NOMO-1 treated with dmso at 0.1 percent for 144 hours (cell line): ENCODE measurements around the gene PNMA8A.

Source experiments
- DNase-seq: peaks from one replicate; lab custom pipeline; 2025; ENCODE audit not compliant: unreplicated experiment; lab: John Stamatoyannopoulos, UW

Gene PNMA8A

GRCh38 chr19:46492841-46493235 lies 21.5 kb upstream of the PNMA8A start:
- no peak for DNase-seq

GRCh38 chr19:46491975-46492682 lies 20.8 kb upstream of the PNMA8A start:
- no peak for DNase-seq

DNA sequence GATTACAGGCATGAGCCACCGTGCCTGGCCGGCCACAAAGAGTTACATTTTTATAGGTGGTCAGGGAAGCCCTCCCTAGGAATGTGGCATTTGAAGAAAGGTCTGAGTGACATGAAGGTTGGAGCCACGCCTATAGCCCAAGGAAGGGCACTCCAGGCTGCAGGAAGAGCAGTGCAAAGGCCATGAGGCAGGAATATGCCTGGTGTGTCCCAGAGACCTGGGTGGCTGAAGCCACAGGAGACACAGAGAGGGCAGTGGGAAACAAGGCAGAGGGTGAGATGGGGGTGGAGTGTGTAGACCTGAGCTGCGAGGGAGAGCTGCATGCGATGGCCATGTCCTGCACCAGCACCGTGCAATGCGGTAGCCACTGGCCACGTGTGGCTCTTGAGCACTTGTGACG lies 19.4 kb upstream of the PNMA8A start:
- no peak for DNase-seq

DNA sequence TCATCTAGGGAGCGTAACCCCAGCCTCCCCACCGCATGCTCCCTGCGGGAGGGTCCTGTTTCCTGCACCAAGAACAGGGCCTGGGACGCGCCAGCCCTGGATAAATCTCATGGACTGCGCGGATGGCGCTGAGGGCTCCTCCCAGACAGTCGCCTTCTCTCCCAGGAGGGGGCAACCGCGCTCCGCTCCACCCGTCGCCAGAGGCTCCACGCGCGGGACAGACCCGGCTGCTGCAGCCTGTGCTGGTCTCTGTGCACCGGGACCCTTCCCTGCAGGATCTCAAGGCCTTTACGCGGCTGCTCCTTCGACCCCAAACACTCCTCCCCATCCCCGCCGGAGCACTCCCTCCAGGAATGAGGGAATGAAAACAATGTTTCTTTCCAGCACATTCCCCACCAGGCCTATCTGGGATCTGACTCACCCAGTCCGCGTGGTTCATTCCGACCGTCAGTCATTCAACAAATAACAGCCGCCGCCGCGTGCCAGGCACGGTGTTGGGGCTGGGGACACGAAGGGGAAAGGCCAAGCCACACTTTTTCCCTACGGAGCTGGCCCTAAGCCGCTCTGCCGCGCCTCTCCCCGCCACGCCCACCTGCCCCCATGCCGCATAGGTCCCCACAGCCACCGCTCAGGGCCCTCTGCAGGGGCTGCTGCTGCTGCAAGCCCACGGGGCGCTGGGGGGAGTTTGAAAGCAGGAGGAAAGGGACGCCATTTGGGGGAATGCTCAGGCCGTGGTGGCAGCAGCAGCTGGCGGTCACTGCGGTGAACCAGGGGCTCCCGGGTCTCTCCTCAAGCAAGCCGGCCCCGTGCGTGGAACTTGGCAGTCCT lies 18.3 kb upstream of the PNMA8A start:
- no peak for DNase-seq

DNA sequence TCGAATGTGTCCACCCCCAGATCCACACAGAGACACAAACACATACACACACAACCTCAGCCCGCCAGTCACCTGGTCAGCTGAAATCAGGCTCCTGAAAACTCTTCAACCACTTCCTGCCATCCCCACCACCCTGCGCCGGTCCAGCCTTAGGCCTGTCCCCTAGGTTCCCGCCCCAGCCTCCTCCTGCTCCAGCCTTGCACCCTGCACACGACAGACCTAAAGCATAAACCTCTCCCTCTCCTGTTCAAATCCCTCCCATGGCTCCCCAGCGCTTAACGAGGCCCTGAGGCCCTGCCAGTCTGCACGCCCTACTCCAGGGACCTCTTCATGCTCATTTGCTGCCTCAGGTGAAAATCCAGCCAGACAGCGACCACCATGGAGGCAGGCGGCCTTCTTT lies 17.2 kb upstream of the PNMA8A start:
- no peak for DNase-seq

- peak; percentile 45 for DNase-seq
These were observed 16.6 kb upstream of the PNMA8A start for GRCh38 chr19:46487802-46488445.

DNA sequence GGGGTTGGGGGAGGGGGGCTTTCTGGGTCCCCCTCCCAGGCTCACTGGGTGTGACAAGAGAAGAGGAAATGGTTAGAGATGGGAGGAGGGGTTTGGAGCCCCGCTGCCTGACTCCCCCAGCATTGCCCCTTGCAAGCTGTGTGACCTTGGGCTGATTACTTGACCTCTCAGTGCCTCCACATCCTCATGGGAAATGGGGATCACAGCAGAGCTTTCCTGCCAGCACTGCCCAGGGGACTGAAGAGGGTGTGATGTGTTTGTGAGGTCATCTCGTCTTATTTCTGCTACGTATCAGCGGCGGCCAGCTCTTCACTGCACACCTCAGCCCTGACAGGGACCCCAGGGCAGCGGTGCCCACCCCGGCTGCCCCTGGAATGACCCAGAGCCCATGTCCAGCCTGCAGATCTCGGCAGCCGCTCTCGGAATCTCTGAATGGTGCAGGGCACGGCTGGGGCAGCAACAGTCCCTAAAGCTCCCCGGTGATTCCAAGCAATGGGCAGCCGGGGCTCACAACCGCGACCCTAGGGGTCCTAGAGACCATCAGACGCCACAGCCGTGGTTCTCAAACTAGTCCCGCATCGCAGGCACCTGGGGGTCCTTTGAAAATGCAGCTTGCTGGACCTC lies 15.9 kb upstream of the PNMA8A start:
- no peak for DNase-seq

GRCh38 chr19:46486358-46486757 lies 15.0 kb upstream of the PNMA8A start:
- DNase-seq, result no peak

DNA sequence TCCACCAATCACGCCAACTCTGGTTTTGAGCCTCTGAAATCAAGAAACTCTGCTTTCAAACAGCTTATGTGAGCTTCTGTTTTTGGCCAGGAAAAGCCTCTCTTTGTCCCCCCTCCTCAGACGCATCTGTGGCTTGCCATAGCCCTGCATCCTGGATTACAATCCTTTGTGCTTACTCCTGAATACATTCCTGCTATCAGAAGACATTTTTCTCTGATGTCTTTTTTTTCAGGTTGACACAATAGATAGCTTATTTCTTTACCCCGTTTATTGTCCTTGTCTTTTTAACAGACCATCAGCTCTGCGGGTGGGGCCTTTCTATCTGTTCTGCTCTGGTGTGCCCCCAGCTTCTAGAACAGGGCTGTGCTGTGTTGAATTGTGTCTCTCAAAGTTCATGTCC lies 13.3 kb upstream of the PNMA8A start:
- DNase-seq, result no peak

DNA sequence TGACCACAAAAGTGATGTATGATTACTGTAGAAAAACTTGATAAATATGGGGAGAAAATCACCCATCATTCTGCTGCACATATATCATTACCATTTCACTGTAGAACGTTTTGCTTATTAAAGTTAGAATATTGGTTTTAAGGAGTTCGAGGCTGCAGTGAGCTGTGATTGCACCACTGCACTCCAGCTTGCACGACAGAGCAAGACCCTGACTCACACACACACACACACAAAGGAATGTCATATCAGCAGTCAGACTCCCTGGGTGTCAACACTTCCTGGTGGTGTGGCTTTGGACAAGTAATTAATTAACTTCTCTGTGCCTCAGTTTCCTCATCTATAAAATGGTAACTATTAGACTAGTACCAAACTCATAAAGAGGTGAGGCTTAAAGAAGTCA lies 11.3 kb upstream of the PNMA8A start:
- no peak for DNase-seq

- DNase-seq, result no peak
These were observed 10.6 kb upstream of the PNMA8A start for GRCh38 chr19:46481947-46482346.

GRCh38 chr19:46481223-46481848 lies 10.0 kb upstream of the PNMA8A start:
- DNase-seq, result no peak

- DNase-seq, result no peak
These were observed 9.1 kb upstream of the PNMA8A start for GRCh38 chr19:46480415-46480814.

- DNase-seq, result no peak
These were observed 7.1 kb upstream of the PNMA8A start for GRCh38 chr19:46478356-46478986.

DNA sequence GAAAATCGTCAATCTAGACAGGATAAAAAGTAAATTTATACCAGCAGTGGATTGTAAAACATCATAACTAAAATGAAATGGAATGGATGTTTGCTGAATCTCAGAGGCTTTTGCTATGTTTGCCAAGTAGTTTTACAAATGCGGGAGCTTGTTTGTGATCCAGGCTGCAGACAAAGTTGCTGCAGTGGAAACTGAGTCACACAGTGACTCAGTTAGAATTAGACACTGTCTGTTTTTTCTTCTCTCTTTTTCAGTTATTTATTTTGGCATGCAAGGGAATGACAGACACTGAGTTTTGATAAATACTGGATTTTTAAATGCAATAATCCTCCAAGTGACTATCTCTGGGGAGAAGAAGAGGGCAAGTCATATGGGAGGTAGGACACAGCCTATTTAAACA lies 4.6 kb upstream of the PNMA8A start:
- DNase-seq, result no peak

- no peak for DNase-seq
These were observed 2.8 kb upstream of the PNMA8A start for GRCh38 chr19:46474211-46474610.

GRCh38 chr19:46472592-46472991 lies 1.2 kb upstream of the PNMA8A start:
- DNase-seq, result no peak

GRCh38 chr19:46471811-46472543 lies 614 bp upstream of the PNMA8A start:
- DNase-seq, result no peak

GRCh38 chr19:46470376-46470775 lies 987 bp downstream of the PNMA8A start:
- no peak for DNase-seq
